Measurements from ENCODE around the gene ZNF74.
"Not testable (repeated sequence)": the region's sequence is repeated elsewhere in the genome, so short reads cannot be mapped to it uniquely, and the experiment has no call there.

ZNF74 gene

DNA sequence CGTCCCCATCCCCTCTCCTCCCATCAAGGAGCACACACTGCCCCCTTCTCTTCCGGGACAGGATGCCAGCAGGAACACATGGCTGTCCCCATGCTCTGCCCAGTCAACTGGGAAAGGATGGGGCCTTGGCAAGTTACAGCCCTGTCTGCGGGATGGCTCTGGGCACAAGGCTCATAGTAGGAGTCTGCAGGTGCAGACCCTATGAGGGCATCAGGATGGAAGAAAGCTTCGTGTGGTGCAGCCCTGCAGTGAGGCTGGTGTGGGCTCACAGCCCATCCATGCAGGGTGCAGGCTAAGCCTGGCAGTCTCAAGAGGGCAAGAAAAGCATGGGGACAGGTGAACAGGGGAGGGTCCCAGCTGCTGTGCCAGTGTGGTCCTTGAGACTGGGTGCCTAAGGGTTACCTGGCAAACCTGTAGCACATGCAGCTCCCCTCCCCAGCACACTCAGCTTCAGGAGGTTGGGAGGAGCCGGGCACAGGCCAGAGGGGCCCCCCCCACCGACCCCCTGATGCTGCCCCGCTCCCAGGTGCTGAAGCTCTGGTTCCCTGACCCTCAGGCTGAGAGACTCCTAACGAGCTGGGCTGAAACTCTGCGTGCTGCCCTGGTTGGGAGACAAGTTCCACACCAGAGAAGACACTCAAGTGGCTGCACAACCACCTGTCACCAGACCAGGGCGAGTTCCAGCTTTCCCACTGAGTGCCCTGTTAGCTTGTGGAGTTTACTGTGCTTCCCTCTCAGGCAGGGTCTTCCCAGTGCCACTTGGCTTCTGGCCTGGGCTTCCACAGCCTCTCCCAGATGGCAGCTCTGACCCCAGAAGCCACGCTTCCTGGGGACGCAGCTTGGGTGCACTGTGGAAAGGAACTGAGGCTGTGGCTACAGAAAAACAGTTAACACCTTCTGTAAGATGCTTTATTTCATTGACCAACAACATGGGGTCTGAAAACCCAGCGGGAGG lies 47.0 kb downstream of the ZNF74 start:
- Mint-ChIP-seq H3K9me3 (no peaks in the 10 kb centered on the region), H3K36me3 (ENCODE audit: low read depth) (peaks cover 69% of the 10 kb centered on the region), H3K4me3 (no peak overlapping the region), H3K4me1 (ENCODE audit: low read depth) (peaks cover 16% of the 10 kb centered on the region), H3K27me3 (peaks cover 34% of the 10 kb centered on the region), H3K27ac (no peak overlapping the region)
- intact Hi-C loops (cut with micrococcal nuclease): no loop called here

DNA sequence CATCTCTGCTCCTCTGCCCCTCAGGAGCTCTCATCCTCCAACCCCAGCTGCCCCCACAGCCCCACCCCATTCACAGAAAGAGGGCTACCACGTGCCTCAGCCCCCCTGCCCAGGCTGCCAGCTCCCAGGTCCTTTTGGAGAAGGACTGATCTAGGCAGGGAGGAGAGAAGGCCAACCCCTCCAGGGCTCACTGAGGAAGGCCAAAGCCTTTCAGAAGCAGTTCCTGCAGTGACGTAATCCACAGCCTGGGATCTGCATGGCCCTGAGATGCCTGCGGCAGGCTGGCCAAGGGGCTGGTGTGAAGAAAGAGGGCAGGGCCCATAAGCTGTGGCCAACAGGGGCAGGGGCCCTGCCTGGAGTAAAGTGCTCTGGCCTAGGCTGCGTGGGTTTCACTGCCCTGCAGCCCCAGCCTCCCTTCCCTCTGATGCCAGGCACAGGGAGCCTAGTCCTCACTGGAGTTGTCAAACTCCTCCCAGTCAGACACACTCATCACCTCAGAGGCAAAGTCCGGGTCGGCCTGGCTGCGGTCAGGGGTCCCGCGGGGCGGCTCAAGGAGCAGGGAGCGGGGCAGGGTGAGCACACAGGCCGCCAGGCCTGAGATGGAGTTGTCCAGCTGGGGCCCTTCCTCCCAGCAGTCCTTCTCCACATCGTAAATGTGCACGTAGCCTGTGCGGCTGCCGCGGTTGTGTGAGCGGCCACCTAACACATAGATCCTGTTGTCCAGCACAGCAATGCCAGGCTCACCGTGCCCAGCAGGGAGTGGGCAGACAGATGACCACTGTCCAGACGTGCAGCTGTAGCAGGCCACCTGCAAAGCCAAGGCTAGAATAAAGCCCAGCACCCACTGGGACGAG lies 47.9 kb downstream of the ZNF74 start:
- intact Hi-C loops (cut with micrococcal nuclease): no loop called here
- Mint-ChIP-seq H3K27ac (no peak overlapping the region), H3K9me3 (no peaks in the 10 kb centered on the region), H3K4me3 (no peak overlapping the region), H3K27me3 (peaks cover 28% of the 10 kb centered on the region), H3K36me3 (ENCODE audit: low read depth) (peaks cover 78% of the 10 kb centered on the region), H3K4me1 (ENCODE audit: low read depth) (peaks cover 12% of the 10 kb centered on the region)

DNA sequence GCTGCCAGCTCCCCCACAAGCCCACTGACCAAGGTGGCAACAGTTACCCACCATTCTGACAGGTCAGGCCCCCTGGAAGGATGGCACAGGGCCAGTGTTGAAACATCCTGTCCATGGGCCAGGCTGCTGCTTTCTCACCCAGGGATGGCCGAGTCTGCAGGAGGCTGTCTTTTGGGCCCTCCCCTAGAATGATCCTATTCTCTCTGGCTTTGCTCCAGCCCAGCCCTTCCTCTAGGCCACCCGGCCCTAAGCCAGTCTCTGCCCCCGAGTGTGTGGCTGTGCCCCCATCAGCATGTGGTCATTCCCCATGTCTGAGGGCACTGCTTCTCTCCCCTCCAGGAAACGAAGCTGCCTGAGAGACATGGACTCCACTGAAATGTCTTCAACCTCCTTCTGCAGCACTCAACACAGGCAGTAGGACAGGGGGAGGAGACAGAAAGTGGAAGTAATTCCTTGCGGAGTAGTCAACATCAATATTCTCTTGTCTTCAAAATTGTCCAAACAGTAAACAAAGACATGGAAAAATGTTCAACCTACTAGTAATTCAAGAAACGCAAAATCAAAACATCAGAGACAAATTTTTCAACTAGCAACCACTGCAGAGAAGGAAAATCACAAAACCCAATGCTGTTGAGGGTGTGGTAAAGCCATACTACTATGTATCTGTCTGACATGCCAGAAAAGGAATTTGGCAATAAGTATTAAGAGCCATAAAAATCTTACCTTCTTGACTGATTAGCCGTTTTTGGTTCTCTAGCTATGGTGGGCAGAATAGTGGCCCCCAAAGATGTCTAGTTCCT lies 48.7 kb downstream of the ZNF74 start:
- no peak overlapping the region for H3K4me3 Mint-ChIP-seq
- no peaks in the 10 kb centered on the region for H3K9me3 Mint-ChIP-seq
- H3K27ac Mint-ChIP-seq: no peak overlapping the region
- intact Hi-C loops (cut with micrococcal nuclease): no loop called here
- peaks cover 7% of the 10 kb centered on the region for H3K4me1 Mint-ChIP-seq (ENCODE audit: low read depth)
- peaks cover 22% of the 10 kb centered on the region for H3K27me3 Mint-ChIP-seq
- peaks cover 85% of the 10 kb centered on the region for H3K36me3 Mint-ChIP-seq (ENCODE audit: low read depth)

DNA sequence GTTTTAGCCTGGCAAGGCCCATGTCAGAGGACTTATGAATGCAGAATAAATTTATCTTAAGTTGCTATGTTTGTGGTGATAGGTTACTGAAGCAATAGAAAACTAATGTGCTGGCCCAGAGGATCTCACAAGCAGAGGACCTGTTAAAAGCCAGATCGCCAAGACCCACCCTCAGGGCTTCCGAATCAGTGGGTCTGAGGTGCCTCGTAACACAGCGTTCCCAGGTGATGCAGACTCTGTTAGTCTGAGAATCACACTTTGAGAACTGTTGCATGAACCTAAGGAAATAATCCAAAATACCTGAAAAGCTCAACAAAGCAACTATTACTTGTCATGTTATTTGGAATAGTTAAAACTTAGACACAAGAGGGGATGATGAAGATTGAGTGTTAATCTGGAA lies 50.4 kb downstream of the ZNF74 start:
- H3K9me3 Mint-ChIP-seq: no peaks in the 10 kb centered on the region
- intact Hi-C loops (cut with micrococcal nuclease): no loop called here
- H3K27me3 Mint-ChIP-seq: peaks cover 7% of the 10 kb centered on the region
- H3K36me3 Mint-ChIP-seq (ENCODE audit: low read depth): peaks cover 83% of the 10 kb centered on the region
- H3K27ac Mint-ChIP-seq: no peak overlapping the region
- no peaks in the 10 kb centered on the region for H3K4me1 Mint-ChIP-seq (ENCODE audit: low read depth)
- H3K4me3 Mint-ChIP-seq: no peak overlapping the region

DNA sequence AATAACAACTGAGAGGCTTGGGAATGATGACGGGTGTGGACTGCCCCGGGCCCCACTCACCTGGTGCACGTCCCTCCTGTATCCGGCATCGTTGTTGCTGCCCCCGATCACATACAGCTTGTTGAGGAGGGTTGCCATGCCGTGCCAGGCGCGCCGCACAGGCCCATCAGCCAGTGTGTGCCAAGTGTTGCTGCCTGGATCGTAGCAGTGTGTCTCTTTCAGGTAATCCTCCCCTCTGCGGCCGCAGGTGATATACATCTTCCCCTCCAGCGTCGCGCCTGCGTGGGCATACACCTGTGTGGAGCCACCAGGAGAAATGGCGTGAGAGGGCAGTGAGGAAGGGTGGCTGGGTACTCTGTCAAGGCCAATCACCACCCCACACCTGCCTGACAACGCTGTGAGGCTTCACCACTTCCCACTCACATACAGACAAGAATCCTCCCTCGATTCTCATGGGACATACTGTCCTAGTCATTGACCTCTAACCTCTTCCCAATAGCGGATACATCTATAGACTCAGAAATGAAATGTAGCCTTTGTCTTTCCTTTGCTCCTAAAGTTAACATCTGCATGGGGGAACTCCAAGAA lies 52.5 kb downstream of the ZNF74 start:
- Mint-ChIP-seq H3K9me3 (no peaks in the 10 kb centered on the region), H3K27ac (no peak overlapping the region), H3K27me3 (no peaks in the 10 kb centered on the region), H3K4me1 (ENCODE audit: low read depth) (no peaks in the 10 kb centered on the region), H3K36me3 (ENCODE audit: low read depth) (peaks cover 78% of the 10 kb centered on the region), H3K4me3 (no peak overlapping the region)
- intact Hi-C loops (cut with micrococcal nuclease): no loop called here

DNA sequence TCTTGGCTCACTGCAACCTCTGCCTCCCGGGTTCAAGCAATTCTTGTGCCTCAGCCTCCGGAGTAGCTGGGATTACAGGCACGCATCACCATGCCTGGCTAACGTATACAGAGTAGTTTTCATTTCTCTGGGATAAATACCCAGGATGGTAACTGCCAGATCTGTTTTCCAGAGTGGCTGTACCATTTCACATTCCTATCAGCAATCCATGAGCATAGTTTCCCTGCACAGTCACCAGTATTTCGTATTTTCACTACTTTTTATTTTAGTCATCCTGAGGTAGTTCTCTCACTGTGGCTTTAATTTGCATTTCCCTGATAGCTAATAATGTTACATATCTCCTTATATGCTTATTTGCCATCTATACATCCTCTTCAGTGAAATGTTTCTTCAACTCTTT lies 54.7 kb downstream of the ZNF74 start:
- intact Hi-C loops (cut with micrococcal nuclease): no loop called here
- H3K36me3 Mint-ChIP-seq (ENCODE audit: low read depth): peaks cover 71% of the 10 kb centered on the region

DNA sequence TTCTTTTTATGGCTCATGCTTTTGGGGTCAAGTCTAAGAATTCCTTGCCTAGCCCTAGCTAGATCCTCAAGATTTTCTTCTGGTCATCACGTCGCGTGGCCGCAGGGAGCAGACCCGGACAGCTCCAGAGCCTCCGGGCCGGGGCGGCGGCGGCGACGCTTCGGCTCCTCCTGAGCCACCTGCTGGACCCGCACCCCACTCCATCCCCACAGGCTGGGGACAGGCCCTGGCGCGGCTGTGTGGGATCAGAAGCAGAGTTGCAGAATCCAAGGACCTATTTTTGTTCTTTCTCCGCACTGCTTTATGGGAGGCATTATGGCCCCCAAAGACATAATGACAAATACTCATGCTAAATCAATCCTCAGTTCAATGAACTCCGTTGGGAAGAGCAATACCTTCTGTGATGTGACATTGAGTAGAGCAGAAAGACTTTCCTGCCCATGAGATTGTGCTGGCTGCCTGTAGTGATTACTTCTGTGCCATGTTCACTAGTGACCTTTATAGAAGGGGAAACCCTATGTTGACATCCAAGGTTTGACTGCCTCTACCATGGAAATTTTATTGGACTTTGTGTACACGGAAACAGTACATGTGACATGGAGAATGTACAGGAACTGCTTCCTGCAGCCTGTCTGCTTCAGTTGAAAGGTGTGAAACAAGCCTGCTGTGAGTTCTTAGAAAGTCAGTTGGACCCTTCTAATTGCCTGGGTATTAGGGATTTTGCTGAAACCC lies 56.0 kb downstream of the ZNF74 start:
- Mint-ChIP-seq H3K27ac (no peak overlapping the region), H3K4me1 (ENCODE audit: low read depth) (peaks cover 6% of the 10 kb centered on the region), H3K9me3 (no peaks in the 10 kb centered on the region)

More for the DNA sequence above, 54.7 kb downstream of the ZNF74 start:
- H3K9me3 Mint-ChIP-seq: no peaks in the 10 kb centered on the region
- no peak overlapping the region for H3K27ac Mint-ChIP-seq
- no peaks in the 10 kb centered on the region for H3K4me1 Mint-ChIP-seq (ENCODE audit: low read depth)
- H3K4me3 Mint-ChIP-seq: no peak overlapping the region
- H3K27me3 Mint-ChIP-seq: no peaks in the 10 kb centered on the region

DNA sequence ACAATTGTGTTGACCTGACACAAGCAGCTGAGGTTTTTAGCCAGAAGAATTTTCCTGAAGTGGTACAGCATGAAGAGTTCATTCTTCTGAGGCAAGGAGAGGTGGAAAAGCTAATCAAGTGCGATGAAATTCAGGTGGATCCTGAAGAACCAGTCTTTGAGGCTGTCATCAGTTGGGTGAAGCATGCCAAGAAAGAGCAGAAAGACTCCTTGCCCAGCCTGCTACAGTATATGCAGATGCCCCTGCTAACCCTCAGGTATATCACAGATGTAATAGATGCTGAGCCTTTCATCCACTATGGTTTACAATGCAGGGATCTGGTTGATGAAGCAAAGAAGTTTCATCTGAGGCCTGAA lies 56.6 kb downstream of the ZNF74 start:
- Mint-ChIP-seq H3K4me1 (ENCODE audit: low read depth) (peaks cover 11% of the 10 kb centered on the region), H3K27me3 (no peaks in the 10 kb centered on the region), H3K27ac (no peak overlapping the region), H3K36me3 (ENCODE audit: low read depth) (peaks cover 63% of the 10 kb centered on the region), H3K9me3 (no peaks in the 10 kb centered on the region), H3K4me3 (no peak overlapping the region)
- intact Hi-C loops (cut with micrococcal nuclease): no loop called here

More for the DNA sequence above, 56.0 kb downstream of the ZNF74 start:
- H3K4me3 Mint-ChIP-seq: no peak overlapping the region
- peaks cover 63% of the 10 kb centered on the region for H3K36me3 Mint-ChIP-seq (ENCODE audit: low read depth)
- no peaks in the 10 kb centered on the region for H3K27me3 Mint-ChIP-seq
- intact Hi-C loops (cut with micrococcal nuclease): no loop called here

DNA sequence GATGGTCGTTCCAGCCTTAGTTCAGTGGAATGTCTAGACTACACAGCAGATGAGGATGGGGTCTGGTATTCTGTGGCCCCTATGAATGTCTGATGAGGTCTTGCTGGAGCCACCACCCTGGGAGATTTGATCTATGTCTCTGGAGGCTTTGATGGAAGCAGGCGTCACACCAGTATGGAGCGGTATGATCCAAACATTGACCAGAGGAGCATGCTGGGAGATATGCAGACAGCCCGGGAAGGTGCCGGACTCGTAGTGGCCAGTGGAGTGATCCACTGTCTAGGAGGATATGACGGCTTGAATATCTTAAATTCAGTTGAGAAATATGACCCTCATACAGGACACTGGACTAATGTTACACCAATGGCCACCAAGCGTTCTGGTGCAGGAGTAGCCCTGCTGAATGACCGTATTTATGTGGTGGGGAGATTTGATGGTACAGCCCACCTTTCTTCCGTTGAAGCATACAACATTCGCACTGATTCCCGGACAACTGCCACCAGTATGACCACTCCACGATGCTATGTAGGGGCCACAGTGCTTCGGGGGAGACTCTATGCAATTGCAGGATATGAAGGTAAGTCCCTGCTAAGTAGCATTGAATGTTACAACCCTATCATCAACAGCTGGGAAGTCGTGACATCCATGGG lies 57.3 kb downstream of the ZNF74 start:
- H3K27ac Mint-ChIP-seq; intact Hi-C loops (cut with micrococcal nuclease); H3K9me3 Mint-ChIP-seq; H3K4me3 Mint-ChIP-seq; H3K27me3 Mint-ChIP-seq: not testable (repeated sequence)
- H3K36me3 Mint-ChIP-seq (ENCODE audit: low read depth): peaks cover 63% of the 10 kb centered on the region
- H3K4me1 Mint-ChIP-seq (ENCODE audit: low read depth): peaks cover 19% of the 10 kb centered on the region

DNA sequence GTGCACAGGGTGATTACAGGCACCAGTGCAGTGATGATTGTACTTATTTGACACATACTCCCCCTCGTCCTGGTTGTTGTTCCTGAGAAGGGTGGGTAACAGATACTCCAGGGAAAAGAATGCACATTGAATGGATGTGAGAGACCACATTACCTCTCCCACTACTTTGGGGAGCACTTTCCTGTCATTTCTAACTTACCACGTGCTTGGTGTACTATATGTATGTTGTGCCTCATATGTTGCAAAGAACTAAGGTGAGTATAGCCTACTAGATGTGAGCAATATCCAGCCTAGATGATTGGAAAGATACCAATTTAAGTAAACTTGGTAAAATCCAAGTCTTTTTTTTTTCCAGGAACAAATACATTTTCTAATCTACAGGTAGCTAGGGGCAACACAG lies 58.0 kb downstream of the ZNF74 start:
- peaks cover 25% of the 10 kb centered on the region for H3K4me1 Mint-ChIP-seq (ENCODE audit: low read depth)
- no peak overlapping the region for H3K4me3 Mint-ChIP-seq
- peaks cover 63% of the 10 kb centered on the region for H3K36me3 Mint-ChIP-seq (ENCODE audit: low read depth)
- H3K27ac Mint-ChIP-seq: no peak overlapping the region
- H3K27me3 Mint-ChIP-seq: no peaks in the 10 kb centered on the region
- H3K9me3 Mint-ChIP-seq: no peaks in the 10 kb centered on the region
- intact Hi-C loops (cut with micrococcal nuclease): no loop called here

DNA sequence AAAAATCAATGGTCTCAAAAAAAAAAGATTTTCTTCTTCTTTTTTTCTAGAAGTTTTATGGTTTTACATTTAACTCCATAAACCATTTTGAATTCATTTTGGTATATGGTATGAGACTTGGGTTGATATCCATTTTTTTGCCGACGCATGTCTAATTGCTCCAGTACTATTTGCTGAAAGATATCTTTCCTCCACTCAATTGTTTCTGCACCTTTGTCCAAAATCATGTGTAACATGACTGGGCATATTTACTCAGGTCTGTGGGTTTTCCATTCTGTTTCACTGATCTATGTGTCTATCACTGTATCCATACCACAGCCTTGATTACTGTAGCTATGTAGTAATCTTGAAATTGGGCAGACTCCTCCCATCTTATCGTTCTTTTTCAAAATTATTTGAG lies 59.3 kb downstream of the ZNF74 start:
- Mint-ChIP-seq H3K36me3 (ENCODE audit: low read depth) (peaks cover 70% of the 10 kb centered on the region), H3K9me3 (no peaks in the 10 kb centered on the region), H3K27me3 (no peaks in the 10 kb centered on the region)

DNA sequence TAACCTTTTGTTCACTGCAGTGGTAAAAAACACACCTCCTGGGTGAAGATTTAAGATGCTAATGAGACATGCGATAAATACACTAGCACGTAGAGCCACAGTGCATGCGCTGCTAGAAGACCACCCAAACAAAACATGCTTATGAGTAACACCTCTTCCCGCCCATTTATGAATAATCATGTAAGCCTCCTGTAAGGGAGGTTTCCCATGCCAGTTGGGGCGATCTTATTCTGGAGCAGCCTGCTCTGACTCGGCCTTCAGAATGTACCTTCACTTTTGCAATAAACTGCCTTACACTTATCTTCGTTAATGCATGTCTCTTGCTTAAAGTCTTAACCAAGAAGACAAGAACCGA lies 61.7 kb downstream of the ZNF74 start:
- Mint-ChIP-seq H3K4me1 (ENCODE audit: low read depth) (peaks cover 25% of the 10 kb centered on the region), H3K27ac (no peak overlapping the region), H3K9me3 (no peaks in the 10 kb centered on the region), H3K36me3 (ENCODE audit: low read depth) (peaks cover 82% of the 10 kb centered on the region), H3K4me3 (no peak overlapping the region), H3K27me3 (no peaks in the 10 kb centered on the region)
- intact Hi-C loops (cut with micrococcal nuclease): loop anchor here (1.0 to 2.0 kb wide), 3 partner anchors 26 to 39 kb away; partner anchors contain the start of gene KLHL22

More for the DNA sequence above, 59.3 kb downstream of the ZNF74 start:
- Mint-ChIP-seq H3K4me3 (no peak overlapping the region), H3K4me1 (ENCODE audit: low read depth) (peaks cover 25% of the 10 kb centered on the region), H3K27ac (no peak overlapping the region)
- intact Hi-C loops (cut with micrococcal nuclease): no loop called here
